Thyroid gland (tissue), 4 donors: ENCODE measurements around the gene GHDC.

Experiments used
- CTCF ChIP-seq, 6 experiments: fragments of 200-600 bp in 3 of 6; fragments of 450-650 bp in 3 of 6; sonication (generic) in 3 of 6; IDR thresholded peaks; one replicate each; pipeline ENCODE4 v1.5.1; 2016 to 2019; ENCODE audit warnings: antibody characterized with exemption in 6 of 6, mild to moderate bottlenecking in 2 of 6, inconsistent platforms in 1 of 6, moderate library complexity in 1 of 6
- POLR2A ChIP-seq, 2 donors: fragments of 450-650 bp; IDR thresholded peaks; one replicate each; pipeline ENCODE4 v1.6.1; 2017; ENCODE audit warnings: antibody characterized with exemption in 2 of 2, mild to moderate bottlenecking in 2 of 2, moderate library complexity in 1 of 2

GRCh38 chr17:42240201-42240600 is 45.9 kb upstream of the GHDC start:
- TF ChIP-seq CTCF (IDR thresholded peaks at IDR 0.05) = no peak
- TF ChIP-seq POLR2A (IDR thresholded peaks at IDR 0.05) = no peak
